ENCODE data around the gene SCARB1.

DNA sequence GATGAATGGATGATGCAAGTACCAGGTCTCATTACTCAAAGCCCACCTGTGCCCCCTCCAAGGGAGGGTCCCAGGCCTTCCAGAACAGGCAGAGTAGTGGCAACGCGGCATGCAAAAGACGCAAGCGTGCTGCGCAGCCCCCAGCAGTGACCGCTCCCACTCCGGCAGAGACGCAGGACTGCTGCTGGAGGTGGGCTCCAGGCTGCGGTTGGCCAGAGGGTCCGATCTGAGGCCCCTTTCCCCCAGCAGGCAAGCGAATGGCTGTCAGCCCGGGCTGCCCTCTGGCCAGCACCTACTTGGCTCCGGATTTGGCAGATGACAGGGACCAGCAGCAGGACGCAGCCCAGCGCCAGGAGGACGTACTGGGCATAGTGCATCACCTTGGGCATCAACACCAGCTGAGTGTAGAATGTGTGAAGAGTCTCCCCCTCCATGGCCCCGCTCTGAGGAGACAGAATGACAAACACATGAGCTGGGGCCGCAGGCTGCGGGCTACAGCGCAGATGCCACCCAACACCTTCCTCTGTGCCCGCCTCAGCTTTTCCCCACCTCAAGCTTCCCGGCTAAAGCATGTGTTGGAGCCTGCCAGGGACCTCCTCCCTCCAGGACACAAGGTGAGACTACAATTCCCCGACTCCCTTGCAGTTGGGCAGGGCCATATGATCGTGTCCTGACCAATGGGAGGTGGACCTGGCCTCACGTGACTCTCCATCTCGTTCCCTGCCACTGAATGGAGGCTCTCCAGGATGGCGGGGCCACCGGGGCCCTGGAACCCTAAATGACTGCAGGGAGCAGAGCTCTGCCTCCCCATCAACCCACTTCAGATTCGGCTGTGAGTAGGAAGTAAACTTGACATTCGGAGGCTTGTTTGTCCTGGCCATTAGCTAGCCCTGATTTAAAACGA is 77.4 kb downstream of the SCARB1 start:
- TF ChIP-seq, protein P1, sequence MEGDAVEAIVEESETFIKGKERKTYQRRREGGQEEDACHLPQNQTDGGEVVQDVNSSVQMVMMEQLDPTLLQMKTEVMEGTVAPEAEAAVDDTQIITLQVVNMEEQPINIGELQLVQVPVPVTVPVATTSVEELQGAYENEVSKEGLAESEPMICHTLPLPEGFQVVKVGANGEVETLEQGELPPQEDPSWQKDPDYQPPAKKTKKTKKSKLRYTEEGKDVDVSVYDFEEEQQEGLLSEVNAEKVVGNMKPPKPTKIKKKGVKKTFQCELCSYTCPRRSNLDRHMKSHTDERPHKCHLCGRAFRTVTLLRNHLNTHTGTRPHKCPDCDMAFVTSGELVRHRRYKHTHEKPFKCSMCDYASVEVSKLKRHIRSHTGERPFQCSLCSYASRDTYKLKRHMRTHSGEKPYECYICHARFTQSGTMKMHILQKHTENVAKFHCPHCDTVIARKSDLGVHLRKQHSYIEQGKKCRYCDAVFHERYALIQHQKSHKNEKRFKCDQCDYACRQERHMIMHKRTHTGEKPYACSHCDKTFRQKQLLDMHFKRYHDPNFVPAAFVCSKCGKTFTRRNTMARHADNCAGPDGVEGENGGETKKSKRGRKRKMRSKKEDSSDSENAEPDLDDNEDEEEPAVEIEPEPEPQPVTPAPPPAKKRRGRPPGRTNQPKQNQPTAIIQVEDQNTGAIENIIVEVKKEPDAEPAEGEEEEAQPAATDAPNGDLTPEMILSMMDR (IDR thresholded peaks at IDR 0.05) = no peak
- TF ChIP-seq EZH2 (IDR thresholded peaks at IDR 0.05) = no peak
- TF ChIP-seq EZH2phosphoT487 (IDR thresholded peaks at IDR 0.05) = no peak

Data from neural progenitor cell (in vitro differentiated cells).